GM19099 (cell line): ENCODE data around the gene COL6A1.

ENCODE experiments used
- POLR2A ChIP-seq: IDR thresholded peaks from 3 replicates; pipeline ENCODE4 v1.6.1; 2011; ENCODE audit warnings: low read depth; ENCODE audit not compliant: insufficient read length; ENCODE audit errors: extremely low read depth

The COL6A1 gene

DNA sequence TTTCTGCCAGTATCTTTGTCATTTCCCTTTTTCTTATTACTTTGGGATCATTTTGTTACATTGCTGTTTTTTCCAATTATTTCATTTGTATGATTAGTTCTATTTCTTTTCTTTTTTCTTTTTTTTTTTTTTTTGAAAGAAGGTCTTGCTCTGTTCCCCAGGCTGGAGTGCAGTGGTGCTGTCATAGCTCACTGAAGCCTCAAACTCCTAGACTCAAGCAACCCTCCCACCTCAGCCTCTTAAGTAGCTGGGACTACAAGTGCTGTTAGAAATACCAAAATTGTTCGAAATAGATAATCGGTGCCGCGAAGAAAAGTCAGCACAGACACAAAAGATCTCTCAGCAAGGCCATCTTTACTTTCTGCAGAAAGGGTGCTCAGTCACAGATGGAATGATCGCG lies 26.6 kb upstream of the COL6A1 start:
- TF ChIP-seq POLR2A, result no peak

DNA sequence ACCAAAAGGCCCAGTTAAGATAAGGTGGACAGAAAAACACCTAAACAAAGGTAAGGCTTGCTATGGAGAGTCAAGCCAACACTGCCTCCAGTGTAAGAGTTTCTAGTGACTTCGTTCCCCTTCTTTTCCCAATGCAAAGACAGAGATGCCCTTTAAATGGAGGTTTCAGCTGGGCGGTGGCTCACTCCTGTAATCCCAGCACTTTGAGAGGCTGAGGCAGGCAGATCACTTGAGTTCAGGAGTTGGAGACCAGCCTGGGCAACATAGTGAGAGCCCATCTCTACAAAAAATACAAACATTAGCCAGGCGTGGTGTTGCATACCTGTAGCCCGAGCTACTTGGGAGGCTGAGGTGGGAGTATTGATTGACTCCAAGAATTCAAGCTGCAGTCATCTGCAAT lies 24.0 kb upstream of the COL6A1 start:
- no peak for TF ChIP-seq POLR2A

DNA sequence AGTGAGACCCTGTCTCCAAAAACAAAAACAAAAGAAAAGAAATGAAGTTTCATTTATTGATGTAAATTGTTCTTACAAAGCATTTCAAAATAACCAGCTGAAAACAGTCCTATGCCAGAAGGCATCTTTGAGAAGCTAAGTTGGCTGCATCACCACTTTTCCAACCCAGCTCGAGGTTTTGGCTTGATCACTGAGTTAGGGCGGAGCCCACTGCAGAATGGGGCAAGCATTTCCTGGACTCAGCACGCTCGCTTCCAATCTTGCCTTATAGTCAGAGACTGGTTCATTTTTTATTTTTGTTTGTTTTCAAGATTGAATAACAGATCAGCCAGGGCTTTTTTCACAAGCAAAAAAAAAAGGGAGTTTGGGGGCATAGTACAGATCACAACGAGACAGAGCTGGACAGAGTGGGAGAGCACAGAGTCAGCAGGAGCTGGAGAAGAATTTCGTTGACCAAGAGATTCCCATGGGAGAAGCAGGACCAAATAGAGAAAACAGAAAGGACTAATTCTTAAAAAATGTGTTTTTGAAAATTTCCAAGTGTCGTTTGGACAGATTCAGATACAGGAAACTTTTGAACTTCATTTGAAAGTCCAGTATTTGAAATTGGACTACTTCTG lies 23.5 kb upstream of the COL6A1 start:
- TF ChIP-seq POLR2A, result no peak

DNA sequence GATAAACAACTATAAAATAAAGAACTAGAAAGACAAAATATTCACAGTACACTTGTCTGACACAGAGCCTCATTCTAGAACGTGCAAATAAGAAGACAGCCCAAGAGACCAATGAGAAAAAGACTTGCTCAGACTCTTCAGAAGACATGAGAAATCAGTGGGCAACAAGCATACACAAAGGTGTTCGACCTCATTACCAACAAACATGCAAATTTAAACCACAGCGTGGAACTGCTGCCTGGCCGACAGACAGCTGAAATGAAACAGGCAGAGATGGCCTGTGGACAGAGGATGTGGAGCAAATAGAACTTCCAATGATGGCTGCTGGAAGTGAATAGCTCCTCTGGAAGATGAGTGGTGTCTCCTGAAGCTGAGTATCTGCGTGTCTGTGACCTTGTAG lies 22.4 kb upstream of the COL6A1 start:
- TF ChIP-seq POLR2A, result no peak

DNA sequence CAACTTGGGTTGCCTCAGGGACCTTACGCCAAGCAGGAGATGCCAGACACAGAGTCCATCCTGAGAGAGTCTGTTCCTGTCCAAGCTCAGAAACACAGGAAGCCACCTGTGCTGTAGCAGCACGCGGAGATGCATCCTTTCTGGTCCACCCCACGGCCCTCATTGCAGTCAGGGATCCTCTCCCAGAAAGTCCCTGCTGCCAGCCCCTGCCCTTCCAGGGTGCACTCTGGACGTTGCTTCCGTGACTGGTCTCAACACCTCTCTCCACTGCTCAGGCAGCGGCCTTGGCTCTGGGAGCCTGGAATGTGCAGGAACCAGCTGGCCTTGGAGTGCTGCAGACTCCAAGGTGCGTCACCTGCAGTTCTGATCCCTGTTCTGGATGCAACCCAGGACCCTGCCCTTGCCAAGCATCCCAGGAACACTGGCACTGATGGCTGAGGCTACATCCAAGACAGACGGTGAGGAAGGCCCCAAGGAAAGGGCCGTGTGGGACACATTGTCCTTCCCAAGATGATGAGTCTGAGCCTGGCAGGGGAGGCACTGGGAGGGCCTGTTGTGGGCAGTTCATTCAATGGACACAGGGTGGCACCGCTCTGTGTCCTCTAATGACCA lies 21.7 kb upstream of the COL6A1 start:
- TF ChIP-seq POLR2A, result no peak

DNA sequence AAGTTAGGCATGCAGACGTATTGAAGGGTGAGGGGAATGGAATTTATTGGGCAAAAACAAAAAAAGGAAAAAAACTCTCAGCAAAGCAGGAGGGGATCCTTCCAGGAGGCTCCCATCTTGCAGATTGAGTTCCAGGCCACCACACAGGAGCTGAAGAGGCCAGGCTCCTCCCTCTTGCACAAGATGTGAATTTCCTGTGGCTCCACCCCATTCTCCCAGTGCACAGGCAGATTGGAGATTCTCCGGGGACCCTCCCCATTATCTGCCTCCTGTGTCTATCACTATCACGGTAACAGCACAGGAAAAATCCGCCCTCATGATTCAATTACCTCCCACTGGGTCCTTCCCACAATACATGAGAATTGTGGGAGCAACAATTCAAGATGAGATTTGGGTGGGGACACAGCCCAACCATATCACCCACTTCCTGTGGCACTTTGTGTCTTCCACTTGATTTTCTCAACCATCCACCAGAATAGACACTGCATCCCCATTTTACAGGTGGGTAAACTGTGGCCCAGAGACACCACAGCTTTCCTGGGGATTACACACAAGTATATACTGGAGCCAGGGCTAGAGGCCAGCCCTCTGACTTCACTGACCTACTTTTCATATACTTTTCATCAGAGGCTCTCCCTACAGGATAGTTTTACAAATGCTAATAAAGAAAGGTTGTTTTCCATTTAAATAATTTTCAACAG lies 18.9 kb upstream of the COL6A1 start:
- no peak for TF ChIP-seq POLR2A

DNA sequence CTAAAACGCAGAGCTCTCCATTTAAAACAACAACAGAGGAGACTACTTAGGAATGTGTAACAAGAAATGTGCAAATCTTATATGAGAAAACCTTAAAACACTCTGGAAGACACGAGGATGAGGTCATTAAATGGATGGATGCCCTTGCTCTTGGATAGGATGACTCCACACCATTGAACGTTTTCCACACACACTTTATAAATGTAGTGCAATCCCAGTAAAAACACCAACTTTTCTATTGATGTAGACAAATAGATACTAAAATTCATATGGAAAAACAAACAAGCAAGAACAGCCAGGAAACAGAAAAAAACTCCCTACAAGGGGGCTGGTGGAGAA lies 18.4 kb upstream of the COL6A1 start:
- no peak for TF ChIP-seq POLR2A

DNA sequence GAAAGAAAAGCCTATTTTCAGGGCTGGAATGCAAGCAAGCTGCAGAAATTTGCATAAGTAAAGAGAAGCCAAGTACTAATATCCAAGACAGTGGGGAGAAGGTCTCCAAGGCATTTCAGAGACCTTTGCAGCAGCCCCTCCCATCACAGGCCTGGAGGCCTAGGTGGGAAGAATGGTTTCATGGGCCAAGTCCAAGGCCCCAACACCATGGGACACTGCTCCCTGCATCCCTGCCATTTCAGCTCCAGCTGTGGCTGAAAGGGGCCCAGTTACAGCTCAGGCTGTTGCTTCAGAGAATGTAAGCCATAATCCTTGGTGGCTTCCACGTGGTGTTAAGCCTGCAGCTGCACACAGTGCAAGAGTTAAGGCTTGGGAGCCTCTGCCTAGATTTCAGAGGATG lies 16.9 kb upstream of the COL6A1 start:
- TF ChIP-seq POLR2A, result no peak

DNA sequence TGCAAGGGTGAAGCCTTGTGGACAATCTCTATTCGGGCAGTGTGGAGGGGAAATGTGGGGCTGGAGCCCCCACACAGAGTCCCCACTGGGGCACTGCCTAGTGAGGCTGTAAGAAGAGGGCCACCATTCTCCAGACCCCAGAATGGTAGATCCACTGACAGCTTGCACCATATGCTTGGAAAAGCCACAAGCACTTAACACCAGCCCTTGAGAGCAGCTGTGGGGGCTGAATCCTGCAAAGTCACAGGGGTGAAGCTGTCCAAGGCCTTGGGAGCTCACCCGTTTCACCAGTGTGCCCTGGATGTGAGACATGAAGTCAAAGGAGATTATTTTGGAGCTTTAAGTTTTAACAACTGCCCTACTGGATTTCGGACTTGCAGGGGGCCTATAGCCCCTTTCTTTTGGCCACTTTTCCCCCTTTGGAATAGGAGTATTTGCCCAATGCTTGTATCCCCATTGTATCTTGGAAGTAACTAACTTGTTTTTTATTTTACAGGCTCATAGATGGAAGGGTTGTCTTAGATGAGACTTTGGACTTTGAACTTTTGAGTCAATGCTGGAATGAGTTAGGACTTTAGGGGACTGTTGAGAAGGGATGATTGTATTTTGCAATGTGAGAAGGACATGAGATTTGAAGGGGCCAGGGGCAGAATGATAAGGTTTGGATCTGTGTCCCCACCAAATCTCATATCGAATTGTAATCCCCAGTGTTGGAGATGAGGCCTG lies 16.3 kb upstream of the COL6A1 start:
- no peak for TF ChIP-seq POLR2A

DNA sequence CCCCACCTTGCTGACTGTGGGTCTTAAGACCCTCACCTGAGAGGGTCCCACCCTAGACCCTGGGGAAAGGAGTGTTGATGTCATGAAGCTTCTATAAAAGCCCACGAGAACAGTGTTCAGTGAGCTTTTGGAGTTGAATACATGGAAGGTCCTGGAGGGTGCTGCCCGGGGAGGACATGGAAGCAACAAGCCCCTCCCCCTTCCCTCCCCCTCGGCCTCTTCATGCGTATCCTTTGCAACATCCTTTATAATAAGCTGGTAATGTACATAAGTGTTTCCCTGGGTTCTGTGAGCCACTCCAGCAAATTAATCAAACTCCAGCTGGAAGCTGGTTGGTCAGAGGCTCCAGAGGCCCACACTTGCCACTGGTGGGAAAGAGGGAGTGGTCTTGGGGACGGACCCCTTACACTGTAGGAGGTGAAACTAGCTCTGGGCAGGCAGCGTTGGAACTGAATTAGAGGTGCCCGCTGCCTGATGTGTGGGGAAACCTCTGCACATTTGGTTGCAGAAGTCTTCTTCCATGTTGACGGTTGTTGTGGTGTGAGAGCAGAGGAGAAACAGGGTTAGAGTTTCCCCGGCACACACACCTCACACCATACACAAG lies 14.7 kb upstream of the COL6A1 start:
- no peak for TF ChIP-seq POLR2A

DNA sequence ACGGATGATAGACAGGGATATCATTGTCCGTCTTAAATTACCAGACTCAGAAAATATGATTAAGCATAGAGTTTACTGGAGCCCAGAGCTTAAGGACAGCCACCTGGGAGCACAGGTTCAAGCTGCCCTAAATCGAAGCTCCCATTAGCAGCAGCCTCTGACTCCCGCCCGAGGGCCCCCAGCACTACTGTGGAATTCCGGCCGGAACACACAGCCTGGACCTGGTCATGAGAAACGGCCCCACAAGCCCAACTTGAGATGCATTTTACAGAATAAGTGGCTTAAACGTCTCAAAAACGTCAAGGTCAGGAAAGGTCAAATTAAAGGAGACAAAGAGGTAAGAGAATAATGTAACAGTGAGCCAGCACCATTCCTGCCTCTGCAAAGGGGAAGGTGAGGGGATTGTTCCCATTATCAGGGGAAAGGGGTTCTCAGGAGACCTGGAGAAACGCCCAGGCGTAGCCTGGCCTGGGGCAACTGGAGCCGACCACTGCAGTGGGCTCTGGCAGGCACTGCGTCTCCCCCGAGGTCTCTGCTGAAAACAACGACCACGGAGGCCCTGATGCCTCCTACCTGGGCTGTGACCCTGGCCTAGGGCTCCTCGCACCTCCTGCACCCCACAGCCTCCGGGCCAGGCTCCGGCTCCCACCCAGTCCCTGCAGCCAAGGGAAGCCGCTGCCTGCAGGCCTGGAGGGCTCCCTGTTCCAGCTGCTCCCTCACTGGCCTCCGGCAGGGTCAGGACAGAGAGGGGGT lies 11.5 kb upstream of the COL6A1 start:
- no peak for TF ChIP-seq POLR2A

DNA sequence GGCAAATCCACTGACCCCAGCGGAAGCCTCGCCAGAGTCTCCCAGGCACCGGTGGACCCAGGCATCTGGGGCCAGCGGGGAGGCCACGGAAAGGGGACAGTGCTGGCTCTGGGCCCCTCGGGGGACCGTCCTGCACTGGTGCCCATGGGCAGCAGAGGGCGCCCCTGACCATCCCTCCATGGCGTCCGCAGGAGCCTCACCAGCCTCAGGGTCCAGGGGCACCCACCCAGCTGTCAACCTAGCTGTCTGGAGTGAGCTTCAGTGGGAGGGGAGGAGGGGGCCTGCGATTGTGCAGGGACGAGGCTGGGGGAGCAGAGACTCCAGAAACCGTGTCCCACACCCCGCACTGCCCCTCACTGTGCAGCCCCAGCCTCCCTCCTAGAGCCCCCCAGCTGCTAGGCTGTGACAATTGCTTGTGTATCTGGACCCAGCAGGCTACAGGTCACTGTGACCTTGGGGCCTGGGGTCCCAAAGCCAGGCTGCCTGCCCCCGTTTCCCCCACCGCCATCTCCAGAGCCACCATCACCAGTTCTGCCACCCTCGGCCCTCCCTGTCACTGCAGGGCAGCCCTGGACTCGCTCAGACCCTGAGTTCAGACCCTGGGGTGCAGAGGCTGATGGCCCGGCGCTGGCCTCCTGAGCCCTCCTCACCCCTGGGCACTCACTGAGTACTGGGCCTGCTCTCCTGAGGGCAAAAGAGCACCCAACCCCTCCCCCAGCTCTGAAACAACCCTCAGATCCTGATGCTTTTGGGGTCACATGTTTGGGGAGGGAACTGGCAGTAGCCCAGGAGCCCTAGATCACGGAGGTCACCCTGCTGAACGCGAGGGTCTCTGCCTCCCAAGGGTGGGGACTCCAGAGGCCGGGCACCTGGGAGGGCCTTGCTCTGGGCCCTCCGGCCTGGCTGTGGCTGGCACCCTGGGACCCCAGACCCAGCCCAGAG lies 10.6 kb upstream of the COL6A1 start:
- TF ChIP-seq POLR2A, result no peak

DNA sequence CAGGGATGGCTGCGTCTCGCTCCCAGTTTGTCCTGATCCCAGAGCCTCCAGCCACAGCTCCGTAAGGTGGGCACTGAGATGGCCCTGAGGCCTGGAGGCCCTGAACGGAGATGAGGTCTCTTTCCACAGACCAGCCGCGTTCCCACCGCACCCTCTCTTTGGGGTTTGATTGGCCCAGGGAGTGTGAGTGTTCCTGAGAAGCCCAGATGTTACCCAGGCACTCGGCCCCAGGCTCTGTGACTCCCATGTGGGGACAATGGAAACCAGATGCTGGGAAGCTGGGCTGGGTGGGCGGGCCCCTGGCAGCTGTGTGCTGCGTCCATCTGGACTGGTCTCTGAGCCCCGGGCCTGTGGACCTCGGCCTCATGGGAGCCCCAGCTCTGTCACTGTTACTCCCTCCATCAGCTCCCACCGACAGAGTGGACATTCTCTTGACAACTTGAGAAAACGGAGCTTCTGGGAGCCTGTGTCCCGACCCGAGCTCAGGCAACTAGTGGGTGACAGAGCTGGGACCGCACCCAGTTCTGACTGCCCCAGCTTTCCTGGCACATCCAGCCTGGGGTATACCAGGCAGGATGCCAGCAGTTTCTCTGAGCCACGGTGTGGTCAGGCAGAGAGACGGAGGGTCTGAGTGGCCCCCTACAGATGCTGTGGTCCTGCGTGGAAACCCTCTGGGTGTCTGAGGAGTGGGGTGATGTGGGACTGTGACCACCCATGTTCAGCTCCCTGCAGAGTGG lies 9.8 kb upstream of the COL6A1 start:
- no peak for TF ChIP-seq POLR2A
